HCT116 (cell line): ENCODE data around the gene ADCK2. TPM values are rescaled to one million over a fixed set of nuclear protein-coding genes. Genes with fewer than 3 reads are reported as not detected.

Experiments
- ATAC-seq: fragments of 200-7000 bp; cut with Tn5 transposase; 2 replicates; pipeline ENCODE4 v1.9.1; 2020; ENCODE audit warnings: mild to moderate bottlenecking, moderate library complexity
- BruUV-seq: library from RNA; stranded (reverse); fragments of 400-500 nt; replicated peaks from 2 replicates; lab custom pipeline; 2021; lab: Mats Ljungman, UMichigan
- CTCF ChIA-PET: fragments of 300-600 bp; sonication (Branson Sonifier 250); formaldehyde crosslinking; loops from one replicate; lab custom pipeline; 2021; ENCODE audit warnings: antibody characterized with exemption; lab: Charles Lee
- POLR2A ChIA-PET: fragments of 300-600, 350-600 bp; sonication (Branson Sonifier 250); formaldehyde crosslinking; loops from one replicate; lab custom pipeline; 2021; ENCODE audit warnings: antibody characterized with exemption; lab: Charles Lee
- RAD21 ChIA-PET, 2 experiments: fragments of 300-600 bp; sonication (Branson Sonifier 250); formaldehyde crosslinking; loops; one replicate each; lab custom pipeline; 2023; ENCODE audit warnings: low total read pairs in 2 of 2; ENCODE audit not compliant: uncharacterized antibody in 2 of 2, unreplicated experiment in 2 of 2, low non-redundant PET in 1 of 2; lab: Charles Lee
- DNase-seq: peaks from one replicate; pipeline ENCODE4 v3.0.0-alpha.2; 2010; ENCODE audit warnings: low read depth, low spot score
- H2AFZ ChIP-seq: fragments of 200-600 bp; shearing (Covaris generic), sonication (generic); 2 replicates; pipeline ENCODE4 v1.6.1; 2017; ENCODE audit warnings: low read depth, mixed run types, mixed read lengths, antibody characterized with exemption, low read length; ENCODE audit not compliant: poor library complexity, severe bottlenecking
- H3K27ac ChIP-seq: 2 replicates; pipeline ENCODE4 v1.5.1; 2012; ENCODE audit warnings: low read depth, low read length
- H3K27me3 ChIP-seq: fragments of 200-600 bp; sonication (generic); 2 replicates; pipeline ENCODE4 v1.6.1; 2016; ENCODE audit warnings: mixed run types, low read length, mixed read lengths; ENCODE audit not compliant: insufficient read depth
- H3K36me3 ChIP-seq, 2 experiments: fragments of 200-500 bp in 1 of 2; fragments of 200-600 bp in 1 of 2; sonication (Bioruptor generic) in 1 of 2; sonication (generic) in 1 of 2; 2 replicates each; pipeline versions ENCODE4 v1.5.1 to v1.6.1; 2014 to 2016; ENCODE audit warnings: low read length in 2 of 2, inconsistent platforms in 1 of 2, mixed read lengths in 1 of 2, mixed run types in 1 of 2; ENCODE audit not compliant: insufficient read depth in 2 of 2, control insufficient read depth in 1 of 2
- H3K4me1 ChIP-seq, 2 experiments: fragments of 200-600 bp in 1 of 2; sonication (generic) in 1 of 2; 2 replicates each; pipeline versions ENCODE4 v1.5.1 to v1.6.1; 2012 to 2017; ENCODE audit warnings: low read length in 2 of 2, inconsistent platforms in 1 of 2, mild to moderate bottlenecking in 1 of 2, mixed read lengths in 1 of 2, mixed run types in 1 of 2, moderate library complexity in 1 of 2; ENCODE audit not compliant: insufficient read depth in 2 of 2, control insufficient read depth in 1 of 2
- H3K4me2 ChIP-seq: fragments of 200-600 bp; sonication (generic); 2 replicates; pipeline ENCODE4 v1.6.1; 2017; ENCODE audit warnings: mixed run types, low read length, mixed read lengths
- H3K4me3 ChIP-seq, 2 experiments: fragments of 200-600 bp in 1 of 2; sonication (generic) in 1 of 2; replicated peaks in 1 of 2; 2 replicates each; pipeline ENCODE4 v1.5.1; 2011 to 2016; ENCODE audit warnings: low read length in 2 of 2, control low read depth in 1 of 2, low read depth in 1 of 2, mild to moderate bottlenecking in 1 of 2, mixed read lengths in 1 of 2, mixed run types in 1 of 2
- H3K79me2 ChIP-seq: fragments of 200-600 bp; sonication (generic); 2 replicates; pipeline ENCODE4 v1.6.1; 2017; ENCODE audit warnings: mild to moderate bottlenecking, mixed run types, low read length, moderate library complexity, mixed read lengths; ENCODE audit not compliant: insufficient read depth
- H3K9ac ChIP-seq: fragments of 200-600 bp; sonication (generic); 2 replicates; pipeline ENCODE4 v1.6.1; 2016; ENCODE audit warnings: low read length, mixed read lengths
- H3K9me2 ChIP-seq: fragments of 200-600 bp; sonication (generic), shearing (Covaris generic); 2 replicates; pipeline ENCODE4 v1.6.1; 2017; ENCODE audit warnings: mixed run types, mild to moderate bottlenecking, moderate library complexity; ENCODE audit not compliant: insufficient read depth
- H3K9me3 ChIP-seq, 2 experiments: fragments of 200-500 bp in 1 of 2; fragments of 200-600 bp in 1 of 2; sonication (Bioruptor generic) in 1 of 2; sonication (generic) in 1 of 2; 2 replicates each; pipeline ENCODE4 v1.6.1; 2014 to 2017; ENCODE audit warnings: low read length in 2 of 2, mixed read lengths in 2 of 2, inconsistent platforms in 1 of 2, low read depth in 1 of 2, mild to moderate bottlenecking in 1 of 2, mixed run types in 1 of 2, moderate library complexity in 1 of 2; ENCODE audit not compliant: control insufficient read depth in 1 of 2, insufficient read depth in 1 of 2
- H4K20me1 ChIP-seq: fragments of 200-600 bp; sonication (generic), shearing (Covaris generic); 2 replicates; pipeline ENCODE4 v1.6.1; 2017; ENCODE audit warnings: mixed run types, mild to moderate bottlenecking, moderate library complexity; ENCODE audit not compliant: insufficient read depth
- CBX3 ChIP-seq: IDR thresholded peaks from 2 replicates; pipeline ENCODE4 v1.6.1; 2012; ENCODE audit warnings: low read depth
- CEBPB ChIP-seq: IDR thresholded peaks from 2 replicates; pipeline ENCODE4 v1.6.1; 2012; ENCODE audit warnings: low read depth
- CTCF ChIP-seq, 3 experiments: fragments of 200-600 bp in 1 of 3; sonication (generic) in 1 of 3; IDR thresholded peaks in 2 of 3; conservative IDR thresholded peaks in 1 of 3; 2 replicates each; pipeline ENCODE4 v1.5.1; 2012 to 2017; ENCODE audit warnings: low read depth in 2 of 3, low read length in 2 of 3, antibody characterized with exemption in 1 of 3, borderline replicate concordance in 1 of 3, control low read depth in 1 of 3, mild to moderate bottlenecking in 1 of 3, mixed read lengths in 1 of 3, mixed run types in 1 of 3, moderate library complexity in 1 of 3; ENCODE audit not compliant: insufficient read depth in 1 of 3
- ELF1 ChIP-seq: IDR thresholded peaks from 2 replicates; pipeline ENCODE4 v1.6.1; 2012; ENCODE audit warnings: low read depth, borderline replicate concordance
- EZH2 ChIP-seq: fragments of 200-600 bp; sonication (generic); IDR thresholded peaks from 2 replicates; pipeline ENCODE4 v1.6.1; 2017; ENCODE audit warnings: antibody characterized with exemption, mixed run types
- FOSL1 ChIP-seq: IDR thresholded peaks from 2 replicates; pipeline ENCODE4 v1.6.1; 2012; ENCODE audit warnings: low read depth
- POLR2A ChIP-seq: IDR thresholded peaks from 2 replicates; pipeline ENCODE4 v1.7.0; 2011; ENCODE audit warnings: borderline replicate concordance; ENCODE audit not compliant: insufficient read depth, insufficient read length; ENCODE audit errors: extremely low read depth
- REST ChIP-seq: IDR thresholded peaks from 2 replicates; pipeline ENCODE4 v1.6.1; 2012; ENCODE audit warnings: low read depth
- SIN3A ChIP-seq: IDR thresholded peaks from 2 replicates; pipeline ENCODE4 v1.6.1; 2012; ENCODE audit warnings: low read depth
- YY1 ChIP-seq: IDR thresholded peaks from 2 replicates; pipeline ENCODE4 v1.6.1; 2011; ENCODE audit warnings: low read length, low read depth, moderate library complexity, mild to moderate bottlenecking; ENCODE audit not compliant: insufficient replicate concordance; ENCODE audit errors: extremely low read depth
- intact Hi-C: fragments of 100-400 bp; cut with micrococcal nuclease; formaldehyde crosslinking; loops from 2 replicates; pipeline ENCODE4 v1.10.0; 2022
- total RNA-seq: library from RNA; stranded (reverse); gene quantifications from one replicate; pipeline ENCODE4 v1.2.1, GENCODE V29; 2021; ENCODE audit not compliant: unreplicated experiment
- TF ChIP-seq, protein P1 (sequence below): IDR thresholded peaks from 2 replicates; pipeline ENCODE4 v1.6.1; 2012
- TF ChIP-seq, protein P2 (sequence below): IDR thresholded peaks from 2 replicates; pipeline ENCODE4 v1.6.1; 2011; ENCODE audit warnings: mild to moderate bottlenecking, low read length, moderate library complexity; ENCODE audit not compliant: insufficient replicate concordance; ENCODE audit errors: extremely low read depth
- TF ChIP-seq, protein P3 (sequence below): IDR thresholded peaks from 2 replicates; pipeline ENCODE4 v1.6.1; 2012

Gene ADCK2
- total RNA-seq, 1 experiment from 2014 or later = 16.9 TPM

DNA sequence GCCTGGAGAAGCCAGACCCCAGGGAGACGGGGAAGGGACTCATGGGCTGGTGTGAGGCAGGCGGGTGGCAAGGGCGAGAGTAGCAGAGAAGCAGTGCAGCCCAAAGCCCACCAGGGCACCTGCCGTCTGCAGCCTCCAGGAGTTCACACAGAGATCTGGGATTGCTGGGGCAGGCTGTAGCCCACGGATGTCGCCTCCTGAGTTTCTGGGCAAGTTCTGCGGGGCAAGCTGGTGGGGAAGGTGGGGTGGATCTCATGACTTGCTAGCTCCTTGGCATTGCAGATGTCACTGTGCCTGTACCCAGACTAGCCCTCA is 6.0 kb downstream of the ADCK2 start:
- Histone ChIP-seq H2AFZ (no peak overlapping the region), H3K27me3 (no peaks in the 10 kb centered on the region), H3K4me3 (no peak overlapping the region), H3K9me2 (no peaks in the 10 kb centered on the region), H3K27ac (no peak overlapping the region), H3K9me3 (no peaks in the 10 kb centered on the region), H4K20me1 (no peaks in the 10 kb centered on the region), H3K4me1 (peaks cover 3 to 10% of the 10 kb centered on the region in 2 experiments), H3K79me2 (no peaks in the 10 kb centered on the region), H3K4me2 (no peak overlapping the region), H3K36me3 (peaks cover 0 to 4% of the 10 kb centered on the region in 2 experiments; a peak in 1 of 4 replicates), H3K9ac (no peak overlapping the region)
- no peak for ATAC-seq
- intact Hi-C loops = loop anchor here (5.0 kb wide), 1 partner anchor 544 kb away; no protein-coding TSS in a partner anchor
- TF ChIP-seq POLR2A (no peak), CEBPB (no peak), CTCF (IDR thresholded peaks at IDR 0.05 in 2 of 3, conservative IDR thresholded peaks at IDR 0.05 in 1 of 3; ENCODE audit: borderline replicate concordance in 1 of 3, insufficient read depth in 1 of 3, low read depth in 2 of 3, low read length in 2 of 3) (no peak)
- TF ChIP-seq, protein P1, sequence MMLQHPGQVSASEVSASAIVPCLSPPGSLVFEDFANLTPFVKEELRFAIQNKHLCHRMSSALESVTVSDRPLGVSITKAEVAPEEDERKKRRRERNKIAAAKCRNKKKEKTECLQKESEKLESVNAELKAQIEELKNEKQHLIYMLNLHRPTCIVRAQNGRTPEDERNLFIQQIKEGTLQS = no peak
- no peak for DNase-seq
- no TSS peak for BruUV-seq
- ChIA-PET POLR2A (no interaction called here), RAD21 (no interaction called here), CTCF (no interaction called here)

DNA sequence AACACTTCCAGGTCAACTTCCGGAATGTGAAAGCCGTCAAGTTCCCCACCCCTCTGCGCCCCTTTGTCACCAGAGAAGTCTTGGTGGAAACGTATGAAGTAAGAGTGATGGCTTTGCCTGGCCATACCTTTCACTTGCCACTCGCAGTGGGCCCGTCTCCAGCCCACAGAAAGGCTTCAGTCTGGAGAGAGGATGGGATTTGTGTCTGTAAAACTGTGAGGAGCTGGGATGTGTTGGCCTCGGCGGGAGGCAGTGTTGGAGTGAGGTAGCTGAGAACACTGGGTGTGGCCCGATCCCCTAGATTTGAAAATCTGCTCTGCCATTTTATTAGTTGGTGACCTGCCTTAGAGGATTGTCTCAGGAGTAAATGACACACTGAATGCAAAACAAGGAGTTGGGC is 6.4 kb downstream of the ADCK2 start:
- ATAC-seq (no peak), DNase-seq (no peak)
- no peaks in the 10 kb centered on the region for H4K20me1 ChIP-seq
- H3K4me3 ChIP-seq = no peak overlapping the region
- H3K79me2 ChIP-seq = no peaks in the 10 kb centered on the region
- intact Hi-C loops = loop anchor here (5.0 kb wide), 1 partner anchor 543 kb away; no protein-coding TSS in a partner anchor
- BruUV-seq = no TSS peak
- no peak overlapping the region for H3K27ac ChIP-seq
- ChIA-PET POLR2A (no interaction called here), CTCF (no interaction called here), RAD21 (no interaction called here)
- H3K27me3 ChIP-seq = no peaks in the 10 kb centered on the region
- H3K4me2 ChIP-seq = no peak overlapping the region
- H3K9me3 ChIP-seq = no peaks in the 10 kb centered on the region
- no peaks in the 10 kb centered on the region for H3K9me2 ChIP-seq
- H3K9ac ChIP-seq = no peak overlapping the region
- peaks cover 0 to 4% of the 10 kb centered on the region in 2 experiments; a peak in 1 of 4 replicates for H3K36me3 ChIP-seq
- no peak overlapping the region for H2AFZ ChIP-seq
- peaks cover 0 to 5% of the 10 kb centered on the region in 2 experiments; a peak in 1 of 4 replicates for H3K4me1 ChIP-seq
- no peak for TF ChIP-seq REST
- TF ChIP-seq FOSL1 = no peak
- TF ChIP-seq YY1 = no peak
- no peak for TF ChIP-seq SIN3A
- no peak for TF ChIP-seq EZH2
- TF ChIP-seq, protein P2, sequence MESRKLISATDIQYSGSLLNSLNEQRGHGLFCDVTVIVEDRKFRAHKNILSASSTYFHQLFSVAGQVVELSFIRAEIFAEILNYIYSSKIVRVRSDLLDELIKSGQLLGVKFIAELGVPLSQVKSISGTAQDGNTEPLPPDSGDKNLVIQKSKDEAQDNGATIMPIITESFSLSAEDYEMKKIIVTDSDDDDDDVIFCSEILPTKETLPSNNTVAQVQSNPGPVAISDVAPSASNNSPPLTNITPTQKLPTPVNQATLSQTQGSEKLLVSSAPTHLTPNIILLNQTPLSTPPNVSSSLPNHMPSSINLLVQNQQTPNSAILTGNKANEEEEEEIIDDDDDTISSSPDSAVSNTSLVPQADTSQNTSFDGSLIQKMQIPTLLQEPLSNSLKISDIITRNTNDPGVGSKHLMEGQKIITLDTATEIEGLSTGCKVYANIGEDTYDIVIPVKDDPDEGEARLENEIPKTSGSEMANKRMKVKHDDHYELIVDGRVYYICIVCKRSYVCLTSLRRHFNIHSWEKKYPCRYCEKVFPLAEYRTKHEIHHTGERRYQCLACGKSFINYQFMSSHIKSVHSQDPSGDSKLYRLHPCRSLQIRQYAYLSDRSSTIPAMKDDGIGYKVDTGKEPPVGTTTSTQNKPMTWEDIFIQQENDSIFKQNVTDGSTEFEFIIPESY = no peak
- TF ChIP-seq, protein P3, sequence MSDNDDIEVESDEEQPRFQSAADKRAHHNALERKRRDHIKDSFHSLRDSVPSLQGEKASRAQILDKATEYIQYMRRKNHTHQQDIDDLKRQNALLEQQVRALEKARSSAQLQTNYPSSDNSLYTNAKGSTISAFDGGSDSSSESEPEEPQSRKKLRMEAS = no peak
- TF ChIP-seq CBX3 = no peak
- TF ChIP-seq ELF1 = no peak
